ENCODE results near the gene GBA3. TPM values are rescaled to one million over a fixed set of nuclear protein-coding genes. Genes with fewer than 3 reads are reported as not detected.

The GBA3 gene
- total RNA-seq, 1 donor = under 0.01 TPM

- H3K4me1 ChIP-seq (ENCODE audit: insufficient read depth, low read length) = no peaks in the 10 kb centered on the region
- no peaks in the 10 kb centered on the region for H3K9me3 ChIP-seq (ENCODE audit: low read depth, low read length)
- DNase-seq (ENCODE audit: insufficient read length, low spot score, missing footprints) = no peak
- no peak overlapping the region for H2AFZ ChIP-seq (ENCODE audit: low read length)
- no peaks in the 10 kb centered on the region for H3K79me2 ChIP-seq (ENCODE audit: insufficient read depth, low read length)
- H3K27me3 ChIP-seq (ENCODE audit: insufficient read depth, low read length) = no peaks in the 10 kb centered on the region
- H3K27ac ChIP-seq (ENCODE audit: low read depth, low read length) = no peak overlapping the region
- TF ChIP-seq CTCF (IDR thresholded peaks at IDR 0.05; ENCODE audit: extremely low read depth, low read depth, low read length) = no peak
- H4K20me1 ChIP-seq (ENCODE audit: insufficient read depth, low read length) = no peaks in the 10 kb centered on the region
- H3K4me3 ChIP-seq (ENCODE audit: insufficient read depth, low read length) = no peak overlapping the region
- no peak overlapping the region for H3K4me2 ChIP-seq (ENCODE audit: insufficient read depth, low read length)
- H3K36me3 ChIP-seq (ENCODE audit: insufficient read depth, low read length) = no peaks in the 10 kb centered on the region
Observed at GRCh38 chr4:22672944-22673343, 19.8 kb upstream of the GBA3 start.

- Histone ChIP-seq H4K20me1 (ENCODE audit: insufficient read depth, low read length) (no peaks in the 10 kb centered on the region), H3K4me3 (ENCODE audit: insufficient read depth, low read length) (no peak overlapping the region), H3K27ac (ENCODE audit: low read depth, low read length) (no peak overlapping the region), H3K4me1 (ENCODE audit: insufficient read depth, low read length) (no peaks in the 10 kb centered on the region), H3K36me3 (ENCODE audit: insufficient read depth, low read length) (no peaks in the 10 kb centered on the region), H3K27me3 (ENCODE audit: insufficient read depth, low read length) (no peaks in the 10 kb centered on the region), H3K9me3 (ENCODE audit: low read depth, low read length) (no peaks in the 10 kb centered on the region), H3K79me2 (ENCODE audit: insufficient read depth, low read length) (no peaks in the 10 kb centered on the region), H2AFZ (ENCODE audit: low read length) (no peak overlapping the region), H3K4me2 (ENCODE audit: insufficient read depth, low read length) (no peak overlapping the region)
- DNase-seq (ENCODE audit: insufficient read length, low spot score, missing footprints) = no peak
- TF ChIP-seq CTCF (IDR thresholded peaks at IDR 0.05; ENCODE audit: extremely low read depth, low read depth, low read length) = no peak
Observed at GRCh38 chr4:22674700-22675099, 18.0 kb upstream of the GBA3 start.

GRCh38 chr4:22676063-22676462 is 16.7 kb upstream of the GBA3 start:
- no peaks in the 10 kb centered on the region for H3K36me3 ChIP-seq (ENCODE audit: insufficient read depth, low read length)
- no peaks in the 10 kb centered on the region for H3K4me1 ChIP-seq (ENCODE audit: insufficient read depth, low read length)
- no peak overlapping the region for H3K4me3 ChIP-seq (ENCODE audit: insufficient read depth, low read length)
- H3K79me2 ChIP-seq (ENCODE audit: insufficient read depth, low read length) = no peaks in the 10 kb centered on the region
- H3K27ac ChIP-seq (ENCODE audit: low read depth, low read length) = no peak overlapping the region
- H2AFZ ChIP-seq (ENCODE audit: low read length) = no peak overlapping the region
- no peaks in the 10 kb centered on the region for H3K27me3 ChIP-seq (ENCODE audit: insufficient read depth, low read length)
- H4K20me1 ChIP-seq (ENCODE audit: insufficient read depth, low read length) = no peaks in the 10 kb centered on the region
- TF ChIP-seq CTCF (IDR thresholded peaks at IDR 0.05; ENCODE audit: extremely low read depth, low read depth, low read length) = no peak
- no peaks in the 10 kb centered on the region for H3K9me3 ChIP-seq (ENCODE audit: low read depth, low read length)
- no peak for DNase-seq (ENCODE audit: insufficient read length, low spot score, missing footprints)
- no peak overlapping the region for H3K4me2 ChIP-seq (ENCODE audit: insufficient read depth, low read length)

- no peak for DNase-seq (ENCODE audit: insufficient read length, low spot score, missing footprints)
- Histone ChIP-seq H3K4me3 (ENCODE audit: insufficient read depth, low read length) (no peak overlapping the region), H3K36me3 (ENCODE audit: insufficient read depth, low read length) (no peaks in the 10 kb centered on the region), H3K9me3 (ENCODE audit: low read depth, low read length) (no peaks in the 10 kb centered on the region), H3K27me3 (ENCODE audit: insufficient read depth, low read length) (no peaks in the 10 kb centered on the region), H3K27ac (ENCODE audit: low read depth, low read length) (no peak overlapping the region), H3K4me1 (ENCODE audit: insufficient read depth, low read length) (no peaks in the 10 kb centered on the region), H3K79me2 (ENCODE audit: insufficient read depth, low read length) (no peaks in the 10 kb centered on the region), H4K20me1 (ENCODE audit: insufficient read depth, low read length) (no peaks in the 10 kb centered on the region), H3K4me2 (ENCODE audit: insufficient read depth, low read length) (no peak overlapping the region), H2AFZ (ENCODE audit: low read length) (no peak overlapping the region)
- TF ChIP-seq CTCF (IDR thresholded peaks at IDR 0.05; ENCODE audit: extremely low read depth, low read depth, low read length) = no peak
Observed at GRCh38 chr4:22677780-22678179, 15.0 kb upstream of the GBA3 start.
